K562 (cell line): ENCODE results near the gene MTFMT. TPM values are rescaled to one million over a fixed set of nuclear protein-coding genes. Genes with fewer than 3 reads are reported as not detected.
A peak's percentile ranks its signal among the peaks of the same experiment; 100 is the strongest.

ENCODE experiments used
- ASH1L ChIP-seq: fragments of 450-650 bp; IDR thresholded peaks from 2 replicates; pipeline ENCODE4 v1.6.1; 2018; ENCODE audit warnings: borderline replicate concordance, mild to moderate bottlenecking, low read depth; ENCODE audit not compliant: partially characterized antibody
- CHD2 ChIP-seq: IDR thresholded peaks from 2 replicates; pipeline ENCODE4 v1.6.1; 2011; ENCODE audit warnings: low read depth, low read length
- CREM ChIP-seq: IDR thresholded peaks from 2 replicates; pipeline ENCODE4 v1.6.1; 2014; ENCODE audit warnings: antibody characterized with exemption, low read depth
- JUNB ChIP-seq: fragments of 450-650 bp; formaldehyde crosslinking; conservative IDR thresholded peaks from 2 replicates; pipeline ENCODE4 v1.4.0; 2020; ENCODE audit warnings: mild to moderate bottlenecking
- MXI1 ChIP-seq: IDR thresholded peaks from 2 replicates; pipeline ENCODE4 v1.6.1; 2011; ENCODE audit warnings: low read depth, mild to moderate bottlenecking, improper control_type of control experiment, low read length
- polyA plus RNA-seq, 8 experiments: library from polyadenylated mRNA; depleted of rRNA in 4 of 8; stranded (reverse) in 5 of 8; unstranded in 3 of 8; fragments of >200 nt; fragmentation: Nextera tagmentation in 2 of 8; fragmentation: Illumina TruSeq in 1 of 8; extraction: Ambion mirVana in 2 of 8; extraction: Trizol in 1 of 8; gene quantifications; 2 replicates each; pipeline versions ENCODE4 v1.2.1 to v1.2.3, GENCODE V29; 2011 to 2014; ENCODE audit warnings: inconsistent platforms in 1 of 8, missing spikeins in 1 of 8
- total RNA-seq, 7 experiments: library from RNA; depleted of rRNA in 6 of 7; stranded (reverse); fragments of >200 nt in 6 of 7; fragmentation: Illumina TruSeq in 2 of 7; extraction: Trizol in 2 of 7; gene quantifications; 2 replicates each; pipeline versions ENCODE4 v1.2.1 to v1.2.3, GENCODE V29; 2011 to 2021; ENCODE audit warnings: low replicate concordance in 1 of 7
- TF ChIP-seq, protein P1 (sequence below): fragments of 450-650 bp; formaldehyde crosslinking; IDR thresholded peaks from 2 replicates; pipeline ENCODE4 v1.4.0; 2020; ENCODE audit warnings: mild to moderate bottlenecking, mixed read lengths
- TF ChIP-seq, protein P2 (sequence below): fragments of 450-650 bp; conservative IDR thresholded peaks from 2 replicates; pipeline ENCODE4 v1.6.1; 2016; ENCODE audit warnings: missing genetic modification characterization, low read depth, mild to moderate bottlenecking, control low read depth, missing compliant biosample characterization
- TF ChIP-seq, protein P3 (sequence below): sonication (generic); formaldehyde crosslinking; IDR thresholded peaks from 2 replicates; pipeline ENCODE4 v1.8.0; 2022; ENCODE audit warnings: missing genetic modification reagents, mild to moderate bottlenecking, moderate library complexity, borderline replicate concordance
- TF ChIP-seq, protein P4 (sequence below): sonication (generic); formaldehyde crosslinking; IDR thresholded peaks from 2 replicates; pipeline ENCODE4 v1.9.0; 2022; ENCODE audit warnings: mild to moderate bottlenecking, missing genetic modification reagents
- TF ChIP-seq, protein P5 (sequence below): fragments of 450-650 bp; IDR thresholded peaks from 2 replicates; pipeline ENCODE4 v1.6.1; 2016
- TF ChIP-seq, protein P6 (sequence below): sonication (generic); formaldehyde crosslinking; IDR thresholded peaks from 2 replicates; pipeline ENCODE4 v1.5.0; 2020; ENCODE audit warnings: missing genetic modification reagents
- TF ChIP-seq, protein P7 (sequence below), 2 experiments: fragments of 450-650 bp; formaldehyde crosslinking in 1 of 2; IDR thresholded peaks; 2 replicates each; pipeline versions ENCODE4 v1.4.0 to v1.6.1; 2014 to 2020; ENCODE audit warnings: mild to moderate bottlenecking in 2 of 2, borderline replicate concordance in 1 of 2, low read depth in 1 of 2

The MTFMT gene
- total and polyA plus RNA-seq, 9 of the 15 experiments (the other 6 are each of a cell fraction or from before 2014, with no cell fraction given), result 1.4 to 31.1 (median 16.2) TPM

DNA sequence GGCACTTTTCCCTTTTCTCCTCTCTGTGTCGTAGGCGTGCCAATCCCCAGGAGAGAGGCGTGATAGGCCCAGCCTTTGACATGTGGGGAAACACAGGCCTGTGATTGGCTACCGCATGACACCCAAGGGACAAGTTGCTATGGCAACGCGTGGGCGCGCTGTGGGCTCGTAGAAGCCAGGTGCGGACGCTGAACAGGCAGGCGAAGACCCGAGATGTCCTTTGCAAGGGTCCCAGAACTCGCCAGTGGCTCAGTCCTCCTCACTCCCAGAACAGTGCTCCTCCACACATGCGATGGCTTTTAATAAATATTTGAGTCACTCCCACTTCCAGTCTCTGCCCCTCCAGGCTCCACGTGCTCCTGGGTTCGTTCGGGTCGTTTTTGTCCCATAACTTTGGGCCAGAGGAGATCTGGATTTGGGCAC, 20.0 kb upstream of the MTFMT start (continued):
- TF ChIP-seq, protein P1, sequence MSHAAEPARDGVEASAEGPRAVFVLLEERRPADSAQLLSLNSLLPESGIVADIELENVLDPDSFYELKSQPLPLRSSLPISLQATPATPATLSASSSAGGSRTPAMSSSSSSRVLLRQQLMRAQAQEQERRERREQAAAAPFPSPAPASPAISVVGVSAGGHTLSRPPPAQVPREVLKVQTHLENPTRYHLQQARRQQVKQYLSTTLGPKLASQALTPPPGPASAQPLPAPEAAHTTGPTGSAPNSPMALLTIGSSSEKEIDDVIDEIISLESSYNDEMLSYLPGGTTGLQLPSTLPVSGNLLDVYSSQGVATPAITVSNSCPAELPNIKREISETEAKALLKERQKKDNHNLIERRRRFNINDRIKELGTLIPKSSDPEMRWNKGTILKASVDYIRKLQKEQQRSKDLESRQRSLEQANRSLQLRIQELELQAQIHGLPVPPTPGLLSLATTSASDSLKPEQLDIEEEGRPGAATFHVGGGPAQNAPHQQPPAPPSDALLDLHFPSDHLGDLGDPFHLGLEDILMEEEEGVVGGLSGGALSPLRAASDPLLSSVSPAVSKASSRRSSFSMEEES, result no peak
- no peak for TF ChIP-seq JUNB (CRISPR knock-in tag)
- TF ChIP-seq, protein P2, sequence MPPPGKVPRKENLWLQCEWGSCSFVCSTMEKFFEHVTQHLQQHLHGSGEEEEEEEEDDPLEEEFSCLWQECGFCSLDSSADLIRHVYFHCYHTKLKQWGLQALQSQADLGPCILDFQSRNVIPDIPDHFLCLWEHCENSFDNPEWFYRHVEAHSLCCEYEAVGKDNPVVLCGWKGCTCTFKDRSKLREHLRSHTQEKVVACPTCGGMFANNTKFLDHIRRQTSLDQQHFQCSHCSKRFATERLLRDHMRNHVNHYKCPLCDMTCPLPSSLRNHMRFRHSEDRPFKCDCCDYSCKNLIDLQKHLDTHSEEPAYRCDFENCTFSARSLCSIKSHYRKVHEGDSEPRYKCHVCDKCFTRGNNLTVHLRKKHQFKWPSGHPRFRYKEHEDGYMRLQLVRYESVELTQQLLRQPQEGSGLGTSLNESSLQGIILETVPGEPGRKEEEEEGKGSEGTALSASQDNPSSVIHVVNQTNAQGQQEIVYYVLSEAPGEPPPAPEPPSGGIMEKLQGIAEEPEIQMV, result peak; percentile 86
- peak; percentile 79 for TF ChIP-seq ASH1L
- TF ChIP-seq, protein P3, sequence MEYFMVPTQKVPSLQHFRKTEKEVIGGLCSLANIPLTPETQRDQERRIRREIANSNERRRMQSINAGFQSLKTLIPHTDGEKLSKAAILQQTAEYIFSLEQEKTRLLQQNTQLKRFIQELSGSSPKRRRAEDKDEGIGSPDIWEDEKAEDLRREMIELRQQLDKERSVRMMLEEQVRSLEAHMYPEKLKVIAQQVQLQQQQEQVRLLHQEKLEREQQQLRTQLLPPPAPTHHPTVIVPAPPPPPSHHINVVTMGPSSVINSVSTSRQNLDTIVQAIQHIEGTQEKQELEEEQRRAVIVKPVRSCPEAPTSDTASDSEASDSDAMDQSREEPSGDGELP, result peak; percentile 11; the same call in 1 of the 2 replicates
- TF ChIP-seq, protein P4, sequence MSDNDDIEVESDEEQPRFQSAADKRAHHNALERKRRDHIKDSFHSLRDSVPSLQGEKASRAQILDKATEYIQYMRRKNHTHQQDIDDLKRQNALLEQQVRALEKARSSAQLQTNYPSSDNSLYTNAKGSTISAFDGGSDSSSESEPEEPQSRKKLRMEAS (CRISPR knock-in tag), result peak; percentile 75
- TF ChIP-seq CHD2, result peak; percentile 66
- TF ChIP-seq MXI1, result peak; percentile 71
- TF ChIP-seq CREM, result peak; percentile 59
- TF ChIP-seq, protein P5, sequence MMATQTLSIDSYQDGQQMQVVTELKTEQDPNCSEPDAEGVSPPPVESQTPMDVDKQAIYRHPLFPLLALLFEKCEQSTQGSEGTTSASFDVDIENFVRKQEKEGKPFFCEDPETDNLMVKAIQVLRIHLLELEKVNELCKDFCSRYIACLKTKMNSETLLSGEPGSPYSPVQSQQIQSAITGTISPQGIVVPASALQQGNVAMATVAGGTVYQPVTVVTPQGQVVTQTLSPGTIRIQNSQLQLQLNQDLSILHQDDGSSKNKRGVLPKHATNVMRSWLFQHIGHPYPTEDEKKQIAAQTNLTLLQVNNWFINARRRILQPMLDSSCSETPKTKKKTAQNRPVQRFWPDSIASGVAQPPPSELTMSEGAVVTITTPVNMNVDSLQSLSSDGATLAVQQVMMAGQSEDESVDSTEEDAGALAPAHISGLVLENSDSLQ, result peak; percentile 92
- TF ChIP-seq, protein P6, sequence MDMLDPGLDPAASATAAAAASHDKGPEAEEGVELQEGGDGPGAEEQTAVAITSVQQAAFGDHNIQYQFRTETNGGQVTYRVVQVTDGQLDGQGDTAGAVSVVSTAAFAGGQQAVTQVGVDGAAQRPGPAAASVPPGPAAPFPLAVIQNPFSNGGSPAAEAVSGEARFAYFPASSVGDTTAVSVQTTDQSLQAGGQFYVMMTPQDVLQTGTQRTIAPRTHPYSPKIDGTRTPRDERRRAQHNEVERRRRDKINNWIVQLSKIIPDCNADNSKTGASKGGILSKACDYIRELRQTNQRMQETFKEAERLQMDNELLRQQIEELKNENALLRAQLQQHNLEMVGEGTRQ (CRISPR knock-in tag), result peak; percentile 96
- TF ChIP-seq, protein P7, sequence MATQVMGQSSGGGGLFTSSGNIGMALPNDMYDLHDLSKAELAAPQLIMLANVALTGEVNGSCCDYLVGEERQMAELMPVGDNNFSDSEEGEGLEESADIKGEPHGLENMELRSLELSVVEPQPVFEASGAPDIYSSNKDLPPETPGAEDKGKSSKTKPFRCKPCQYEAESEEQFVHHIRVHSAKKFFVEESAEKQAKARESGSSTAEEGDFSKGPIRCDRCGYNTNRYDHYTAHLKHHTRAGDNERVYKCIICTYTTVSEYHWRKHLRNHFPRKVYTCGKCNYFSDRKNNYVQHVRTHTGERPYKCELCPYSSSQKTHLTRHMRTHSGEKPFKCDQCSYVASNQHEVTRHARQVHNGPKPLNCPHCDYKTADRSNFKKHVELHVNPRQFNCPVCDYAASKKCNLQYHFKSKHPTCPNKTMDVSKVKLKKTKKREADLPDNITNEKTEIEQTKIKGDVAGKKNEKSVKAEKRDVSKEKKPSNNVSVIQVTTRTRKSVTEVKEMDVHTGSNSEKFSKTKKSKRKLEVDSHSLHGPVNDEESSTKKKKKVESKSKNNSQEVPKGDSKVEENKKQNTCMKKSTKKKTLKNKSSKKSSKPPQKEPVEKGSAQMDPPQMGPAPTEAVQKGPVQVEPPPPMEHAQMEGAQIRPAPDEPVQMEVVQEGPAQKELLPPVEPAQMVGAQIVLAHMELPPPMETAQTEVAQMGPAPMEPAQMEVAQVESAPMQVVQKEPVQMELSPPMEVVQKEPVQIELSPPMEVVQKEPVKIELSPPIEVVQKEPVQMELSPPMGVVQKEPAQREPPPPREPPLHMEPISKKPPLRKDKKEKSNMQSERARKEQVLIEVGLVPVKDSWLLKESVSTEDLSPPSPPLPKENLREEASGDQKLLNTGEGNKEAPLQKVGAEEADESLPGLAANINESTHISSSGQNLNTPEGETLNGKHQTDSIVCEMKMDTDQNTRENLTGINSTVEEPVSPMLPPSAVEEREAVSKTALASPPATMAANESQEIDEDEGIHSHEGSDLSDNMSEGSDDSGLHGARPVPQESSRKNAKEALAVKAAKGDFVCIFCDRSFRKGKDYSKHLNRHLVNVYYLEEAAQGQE (IDR thresholded peaks at IDR 0.05; ENCODE audit: borderline replicate concordance), result peak; percentile 47
- TF ChIP-seq, protein P7 (CRISPR knock-in tag; IDR thresholded peaks at IDR 0.05; ENCODE audit: low read depth), result no peak
